Psoas muscle (tissue), 8 donors: Measurements from ENCODE around the gene PCDH15. TPM values are rescaled to one million over a fixed set of nuclear protein-coding genes. Genes with fewer than 3 reads are reported as not detected.

Source experiments
- ATAC-seq, 4 donors: fragments of 200-7000 bp; cut with Tn5 transposase; one replicate each; pipeline ENCODE4 v1.9.1; 2020; ENCODE audit warnings: moderate library complexity in 3 of 4, mild to moderate bottlenecking in 2 of 4
- DNase-seq, 2 donors: peaks; one replicate each; pipeline ENCODE4 v3.0.0-alpha.2; 2020
- H3K27ac ChIP-seq: fragments of 200-600 bp; one replicate; pipeline ENCODE4 v1.8.0; 2022
- H3K27me3 ChIP-seq, 3 donors: fragments of 200-600 bp in 1 of 3; one replicate each; pipeline versions ENCODE4 v1.6.1 to v1.8.0; 2013 to 2022; ENCODE audit warnings: low read length in 2 of 3, mild to moderate bottlenecking in 2 of 3, moderate library complexity in 1 of 3; ENCODE audit not compliant: insufficient read depth in 3 of 3
- H3K36me3 ChIP-seq, 2 donors: fragments of 200-600 bp in 1 of 2; one replicate each; pipeline versions ENCODE4 v1.6.1 to v1.8.0; 2013 to 2022; ENCODE audit warnings: low read depth in 1 of 2, mild to moderate bottlenecking in 1 of 2, moderate library complexity in 1 of 2; ENCODE audit not compliant: insufficient read depth in 1 of 2
- H3K4me1 ChIP-seq: fragments of 200-600 bp; one replicate; pipeline ENCODE4 v1.8.0; 2022
- H3K4me3 ChIP-seq: fragments of 200-600 bp; one replicate; pipeline ENCODE4 v1.8.0; 2022; ENCODE audit warnings: mild to moderate bottlenecking
- H3K9me3 ChIP-seq: fragments of 200-600 bp; one replicate; pipeline ENCODE4 v1.8.0; 2022
- CTCF ChIP-seq: fragments of 200-600 bp; IDR thresholded peaks from one replicate; pipeline ENCODE4 v1.8.0; 2022; ENCODE audit warnings: antibody characterized with exemption
- WGBS, 3 donors: extraction: QIAGEN DNeasy Blood & Tissue Kit; methylation state at CpG; one replicate each; pipeline versions ENCODE4 v1.1.6 to v1.1.7; 2013; 5-methylcytosine and 5-hydroxymethylcytosine counted together
- intact Hi-C, 2 donors: fragments of 100-400 bp; cut with DNase I; formaldehyde crosslinking; loops; one replicate each; pipeline versions ENCODE4 v1.11.0 to v1.14.2; 2022
- polyA plus RNA-seq, 3 donors: library from polyadenylated mRNA; stranded (reverse); fragments of 200-250 nt; gene quantifications; one replicate each; pipeline ENCODE4 v1.2.3, GENCODE V29; 2013
- total RNA-seq, 4 donors: library from RNA; stranded (reverse); fragmentation: NEBNext Ultra II Directional in 2 of 4; extraction: Animal tissue kit (Norgen Biotek cat#: 25700) in 2 of 4; gene quantifications; one replicate each; pipeline versions ENCODE4 v1.2.1 to v1.2.4, GENCODE V29; 2021 to 2023
- donor health status: healthy with polysubstance abuse.
- donor health status: DM: no; HTN: no; CAD: no; lungs with moderate emphysema.
- donor health status: Bipolar disorder and iron deficiency.
- donor health status: healthy.
- donor health status: DM: yes; HTN: yes; CAD: no.
- donor health status: DM: no; HTN: no; CAD: no.
- donor health status: DM: no; HTN: no; CAD: no.
- donor health status: DM: yes; HTN: yes; CAD: no.

The PCDH15 gene
- total and polyA plus RNA-seq, 7 donors = not detected

DNA sequence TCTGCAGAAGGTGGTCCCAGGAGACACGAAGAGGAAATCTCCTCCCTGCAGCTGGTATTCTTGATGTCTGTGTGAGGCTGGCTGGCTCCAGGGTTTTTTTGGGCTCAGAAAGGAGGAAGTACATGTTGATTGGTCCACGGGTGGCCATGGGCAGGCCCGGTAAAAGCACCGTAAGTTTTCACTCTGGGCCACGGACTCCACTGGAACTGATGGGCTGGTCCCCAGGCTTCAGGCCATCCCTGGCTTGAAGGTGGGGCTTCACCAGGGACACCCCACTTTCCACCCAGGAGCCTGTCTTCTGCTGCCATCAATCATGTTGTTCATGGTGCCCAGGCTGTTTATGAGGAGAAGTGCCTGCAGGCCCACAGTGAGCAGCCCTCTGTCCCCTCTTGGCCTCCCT is 736.8 kb downstream of the PCDH15 start:
- intact Hi-C loops = no loop called here
- no peak for TF ChIP-seq CTCF
- ATAC-seq (no peak), DNase-seq (no peak)
- H3K9me3 ChIP-seq = no peaks in the 10 kb centered on the region
- WGBS, 3 donors = 85 to 93% (median 89%) methylated on average over 5 of the region's 5 CpGs
- no peaks in the 10 kb centered on the region for H3K36me3 ChIP-seq
- no peaks in the 10 kb centered on the region for H3K27me3 ChIP-seq
- H3K4me1 ChIP-seq = no peaks in the 10 kb centered on the region
- H3K27ac ChIP-seq = no peak overlapping the region
- no peak overlapping the region for H3K4me3 ChIP-seq

DNA sequence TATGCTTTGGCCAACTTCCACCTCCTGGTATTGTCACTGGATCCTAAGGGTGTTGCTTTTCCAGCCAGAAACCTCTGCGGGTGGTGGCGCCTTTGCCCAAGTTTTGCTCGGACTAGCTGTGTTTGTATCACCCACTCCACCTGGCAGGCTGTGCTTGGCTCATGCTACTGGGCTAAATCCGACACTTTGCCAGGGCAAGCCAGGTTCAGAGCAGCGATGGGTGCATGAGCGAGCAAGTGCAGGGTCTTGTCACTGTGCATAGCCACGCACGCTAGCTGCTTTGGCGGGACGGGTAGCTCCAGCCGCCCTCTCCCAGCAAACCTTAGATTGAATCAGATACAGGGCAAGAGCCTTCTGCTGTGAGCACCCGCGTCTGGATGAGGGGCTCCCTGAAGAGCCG is 737.5 kb downstream of the PCDH15 start:
- no peaks in the 10 kb centered on the region for H3K36me3 ChIP-seq
- no peak for TF ChIP-seq CTCF
- H3K4me1 ChIP-seq = no peaks in the 10 kb centered on the region
- intact Hi-C loops = no loop called here
- H3K27ac ChIP-seq = no peak overlapping the region
- ATAC-seq (no peak), DNase-seq (no peak)
- no peaks in the 10 kb centered on the region for H3K9me3 ChIP-seq
- no peaks in the 10 kb centered on the region for H3K27me3 ChIP-seq
- WGBS, 3 donors = 87 to 92% (median 90%) methylated on average over 14 of the region's 14 CpGs
- no peak overlapping the region for H3K4me3 ChIP-seq

DNA sequence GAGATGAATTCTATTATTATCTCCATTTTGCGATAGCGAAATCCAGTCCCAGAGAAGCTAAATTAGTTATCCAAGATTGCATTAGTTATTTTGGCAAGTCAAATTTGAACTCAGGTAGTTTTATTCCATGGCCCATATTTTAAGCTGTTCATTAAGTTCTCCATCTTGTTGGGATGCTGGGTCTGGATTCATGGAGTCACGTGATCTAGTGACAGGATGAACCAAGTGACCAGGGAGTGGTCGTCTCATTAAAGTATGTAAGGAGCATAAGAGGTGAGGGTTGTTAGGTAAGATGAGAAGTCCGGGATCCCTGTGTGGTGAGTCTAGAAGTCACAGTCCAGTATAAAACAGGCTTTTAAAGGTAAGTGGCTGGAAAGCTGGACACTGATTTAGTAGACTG is 740.5 kb downstream of the PCDH15 start:
- Histone ChIP-seq H3K9me3 (no peaks in the 10 kb centered on the region), H3K4me3 (no peak overlapping the region), H3K27me3 (no peaks in the 10 kb centered on the region), H3K36me3 (no peaks in the 10 kb centered on the region), H3K27ac (no peak overlapping the region), H3K4me1 (no peaks in the 10 kb centered on the region)
- TF ChIP-seq CTCF = no peak
- no peak for ATAC-seq
- 88 to 90% (median 89%) methylated on average over 5 of the region's 5 CpGs for WGBS, 3 donors
- intact Hi-C loops = no loop called here
- no peak for DNase-seq

- no peaks in the 10 kb centered on the region for H3K36me3 ChIP-seq
- H3K9me3 ChIP-seq = no peaks in the 10 kb centered on the region
- DNase-seq (no peak), ATAC-seq (no peak)
- no peaks in the 10 kb centered on the region for H3K4me1 ChIP-seq
- intact Hi-C loops = no loop called here
- no peaks in the 10 kb centered on the region for H3K27me3 ChIP-seq
- no peak overlapping the region for H3K4me3 ChIP-seq
- WGBS, 3 donors = 48 to 94% (median 69%) methylated on average over 2 of the region's 2 CpGs
- no peak overlapping the region for H3K27ac ChIP-seq
- TF ChIP-seq CTCF = no peak
Measured at GRCh38 chr10:54057357-54057756, 743.7 kb downstream of the PCDH15 start.

GRCh38 chr10:54026340-54026739 is 774.7 kb downstream of the PCDH15 start:
- no peaks in the 10 kb centered on the region for H3K27me3 ChIP-seq
- ATAC-seq = no peak
- H3K4me3 ChIP-seq = no peak overlapping the region
- H3K9me3 ChIP-seq = no peaks in the 10 kb centered on the region
- no peaks in the 10 kb centered on the region for H3K4me1 ChIP-seq
- H3K36me3 ChIP-seq = no peaks in the 10 kb centered on the region
- intact Hi-C loops = no loop called here
- WGBS, 3 donors = 89 to 93% (median 91%) methylated on average over 5 of the region's 5 CpGs
- DNase-seq = no peak
- TF ChIP-seq CTCF = no peak
- H3K27ac ChIP-seq = no peak overlapping the region
